ENCODE data around the gene SCN10A.

SCN10A gene

GRCh38 chr3:38756892-38757291 is 59.1 kb downstream of the SCN10A start:
- TF ChIP-seq ZFX (IDR thresholded peaks at IDR 0.05): no peak
- no peak for TF ChIP-seq CTCF (conservative IDR thresholded peaks at IDR 0.05)
- no peak overlapping the region for H3K27ac ChIP-seq

GRCh38 chr3:38755130-38755529 is 60.9 kb downstream of the SCN10A start:
- no peak overlapping the region for H3K27ac ChIP-seq
- TF ChIP-seq ZFX (IDR thresholded peaks at IDR 0.05): no peak
- TF ChIP-seq CTCF (conservative IDR thresholded peaks at IDR 0.05): no peak

- H3K27ac ChIP-seq: no peak overlapping the region
- TF ChIP-seq ZFX (IDR thresholded peaks at IDR 0.05) (no peak), CTCF (conservative IDR thresholded peaks at IDR 0.05) (no peak)
Measured at GRCh38 chr3:38746641-38747040, 69.4 kb downstream of the SCN10A start.

- no peak for TF ChIP-seq CTCF (conservative IDR thresholded peaks at IDR 0.05)
- TF ChIP-seq ZFX (IDR thresholded peaks at IDR 0.05): no peak
- no peak overlapping the region for H3K27ac ChIP-seq
Measured at GRCh38 chr3:38743043-38743442, 73.0 kb downstream of the SCN10A start.

- TF ChIP-seq CTCF (conservative IDR thresholded peaks at IDR 0.05) (no peak), ZFX (IDR thresholded peaks at IDR 0.05) (no peak)
- H3K27ac ChIP-seq: no peak overlapping the region
Measured at GRCh38 chr3:38742550-38742949, 73.5 kb downstream of the SCN10A start.

GRCh38 chr3:38740537-38740936 is 75.5 kb downstream of the SCN10A start:
- no peak overlapping the region for H3K27ac ChIP-seq
- TF ChIP-seq CTCF (conservative IDR thresholded peaks at IDR 0.05) (no peak), ZFX (IDR thresholded peaks at IDR 0.05) (no peak)

GRCh38 chr3:38739931-38740330 is 76.1 kb downstream of the SCN10A start:
- H3K27ac ChIP-seq: no peak overlapping the region
- TF ChIP-seq ZFX (IDR thresholded peaks at IDR 0.05) (no peak), CTCF (conservative IDR thresholded peaks at IDR 0.05) (no peak)

All from C4-2B (cell line).